Ascending aorta (tissue), 2 donors: ENCODE data around the gene RFWD3. TPM values are rescaled to one million over a fixed set of nuclear protein-coding genes. Genes with fewer than 3 reads are reported as not detected.
"Not testable (repeated sequence)": the region's sequence is repeated elsewhere in the genome, so short reads cannot be mapped to it uniquely, and the experiment has no call there.

Experiments
- DNase-seq, 2 donors: peaks; one replicate each; pipeline ENCODE4 v3.0.0-alpha.2; 2019; ENCODE audit warnings: low spot score in 2 of 2
- H3K27ac ChIP-seq, 2 donors: fragments of 200-600 bp; sonication (generic); one replicate each; pipeline ENCODE4 v1.5.1; 2016 to 2017; ENCODE audit warnings: mild to moderate bottlenecking in 1 of 2
- H3K27me3 ChIP-seq: fragments of 200-600 bp; sonication (generic); one replicate; pipeline ENCODE4 v1.5.1; 2017
- H3K36me3 ChIP-seq, 2 donors: fragments of 200-600 bp; sonication (generic); one replicate each; pipeline ENCODE4 v1.5.1; 2016
- H3K4me1 ChIP-seq, 2 donors: fragments of 200-600 bp; sonication (generic); one replicate each; pipeline ENCODE4 v1.5.1; 2016 to 2017; ENCODE audit warnings: mild to moderate bottlenecking in 1 of 2
- H3K4me3 ChIP-seq, 2 donors: fragments of 200-600 bp; sonication (generic); one replicate each; pipeline ENCODE4 v1.5.1; 2016 to 2017; ENCODE audit warnings: mild to moderate bottlenecking in 1 of 2
- H3K9me3 ChIP-seq, 2 donors: fragments of 200-600 bp; sonication (generic); one replicate each; pipeline ENCODE4 v1.5.1; 2016
- CTCF ChIP-seq, 3 experiments: fragments of 200-600 bp in 2 of 3; fragments of 450-650 bp in 1 of 3; sonication (generic) in 2 of 3; IDR thresholded peaks; one replicate each; pipeline ENCODE4 v1.5.1; 2016 to 2019; ENCODE audit warnings: antibody characterized with exemption in 3 of 3, mild to moderate bottlenecking in 1 of 3, moderate library complexity in 1 of 3
- intact Hi-C: fragments of 100-400 bp; cut with DNase I; formaldehyde crosslinking; loops from one replicate; pipeline ENCODE4 v1.15.1; 2023
- total RNA-seq: library from RNA; depleted of rRNA; stranded (reverse); fragments of >200 nt; gene quantifications from one replicate; pipeline ENCODE4 v1.1.0, GENCODE V29; 2016

RFWD3 gene
- total RNA-seq, 1 donor from 2014 or later, result 54.6 TPM

DNA sequence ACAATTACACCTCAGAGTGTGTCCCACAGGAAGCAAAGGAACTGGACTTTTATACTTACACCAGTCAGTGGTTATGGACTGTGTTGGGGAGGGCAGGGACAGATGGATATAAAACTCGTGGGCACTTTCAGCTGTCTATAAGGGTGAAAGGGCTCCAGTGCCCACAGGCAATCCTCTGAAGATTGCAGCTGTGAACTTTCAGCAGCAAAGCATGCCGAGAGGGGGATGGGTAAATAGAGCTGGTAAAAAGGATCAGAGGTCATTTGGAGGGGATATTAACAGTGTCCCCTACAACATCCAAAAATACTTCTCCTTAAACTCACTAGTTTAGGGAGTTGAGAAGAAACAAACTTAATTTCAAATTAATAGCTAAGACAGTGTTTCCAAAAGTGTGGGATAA, 13.3 kb upstream of the RFWD3 start:
- Histone ChIP-seq H3K36me3 (peaks cover 32 to 56% of the 10 kb centered on the region in 2 donors), H3K4me1 (no peaks in the 10 kb centered on the region), H3K27ac (no peak overlapping the region), H3K27me3 (no peaks in the 10 kb centered on the region), H3K9me3 (no peaks in the 10 kb centered on the region), H3K4me3 (no peak overlapping the region)
- intact Hi-C loops, result no loop called here
- no peak for TF ChIP-seq CTCF (IDR thresholded peaks at IDR 0.05)
- DNase-seq, result peak in 1 of 2 donors; percentile 4

DNA sequence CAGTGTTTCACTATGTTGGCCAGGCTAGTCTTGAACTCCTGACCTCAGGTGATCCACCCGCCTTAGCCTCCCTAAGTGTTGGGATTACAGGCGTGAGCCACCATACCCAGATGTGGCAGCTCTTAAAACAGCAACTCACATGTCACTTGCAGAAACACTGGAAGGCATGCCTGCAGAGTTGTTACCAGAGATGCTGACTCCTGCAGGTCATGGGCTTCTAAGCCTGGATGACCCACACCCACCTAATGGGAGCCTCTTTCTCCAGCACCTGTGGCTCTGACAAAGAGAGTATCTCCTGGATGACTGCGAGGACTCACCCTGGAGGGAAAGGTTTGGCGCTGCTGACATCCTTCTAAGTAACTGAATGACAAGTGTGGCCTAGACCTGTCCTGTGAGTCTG, 11.2 kb upstream of the RFWD3 start:
- no peaks in the 10 kb centered on the region for H3K4me1 ChIP-seq
- H3K27ac ChIP-seq, result no peak overlapping the region
- intact Hi-C loops, result no loop called here
- peak in 1 of 2 donors; percentile 35 for DNase-seq
- no peak overlapping the region for H3K4me3 ChIP-seq
- peaks cover 39 to 48% of the 10 kb centered on the region in 2 donors for H3K36me3 ChIP-seq
- H3K27me3 ChIP-seq, result no peaks in the 10 kb centered on the region
- TF ChIP-seq CTCF (IDR thresholded peaks at IDR 0.05), result no peak
- H3K9me3 ChIP-seq, result no peaks in the 10 kb centered on the region

DNA sequence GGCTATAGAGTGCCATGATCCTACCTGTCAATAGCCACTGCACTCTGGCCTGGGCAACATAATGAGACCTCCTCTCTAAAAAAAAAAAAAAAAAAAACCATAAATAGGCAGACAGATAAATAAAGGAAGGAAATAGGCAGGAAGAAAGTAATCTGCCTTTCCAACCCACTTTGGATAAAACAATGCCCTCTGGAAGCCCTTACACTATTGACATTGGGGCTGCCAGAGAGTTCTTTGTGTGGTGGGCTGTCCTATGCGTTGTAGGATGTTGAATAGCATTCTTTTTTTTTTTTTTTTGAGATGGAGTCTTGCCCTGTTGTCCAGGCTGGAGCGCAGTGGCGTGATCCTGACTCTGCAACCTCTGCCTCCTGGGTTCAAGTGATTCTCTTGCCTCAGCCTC, 7.2 kb upstream of the RFWD3 start:
- H3K27ac ChIP-seq, result no peak overlapping the region
- H3K36me3 ChIP-seq, result peaks cover 31 to 39% of the 10 kb centered on the region in 2 donors
- no peak for TF ChIP-seq CTCF (IDR thresholded peaks at IDR 0.05)
- no peaks in the 10 kb centered on the region for H3K9me3 ChIP-seq
- intact Hi-C loops, result no loop called here
- H3K4me1 ChIP-seq, result no peaks in the 10 kb centered on the region
- peak in 1 of 2 donors; percentile 31 for DNase-seq
- no peak overlapping the region for H3K4me3 ChIP-seq
- no peaks in the 10 kb centered on the region for H3K27me3 ChIP-seq

- not testable (repeated sequence) for H3K27me3 ChIP-seq, H3K27ac ChIP-seq, H3K4me3 ChIP-seq, H3K4me1 ChIP-seq, H3K9me3 ChIP-seq
- H3K36me3 ChIP-seq, result peaks cover 14 to 16% of the 10 kb centered on the region in 2 donors
- intact Hi-C loops, result loop anchor here (5.0 kb wide), 1 partner anchor 62 kb away; the partner anchor contains the start of gene GLG1
- peak in 1 of 2 donors; percentile 30 for DNase-seq
Measured at GRCh38 chr16:74668877-74669276, 2.2 kb upstream of the RFWD3 start.

DNA sequence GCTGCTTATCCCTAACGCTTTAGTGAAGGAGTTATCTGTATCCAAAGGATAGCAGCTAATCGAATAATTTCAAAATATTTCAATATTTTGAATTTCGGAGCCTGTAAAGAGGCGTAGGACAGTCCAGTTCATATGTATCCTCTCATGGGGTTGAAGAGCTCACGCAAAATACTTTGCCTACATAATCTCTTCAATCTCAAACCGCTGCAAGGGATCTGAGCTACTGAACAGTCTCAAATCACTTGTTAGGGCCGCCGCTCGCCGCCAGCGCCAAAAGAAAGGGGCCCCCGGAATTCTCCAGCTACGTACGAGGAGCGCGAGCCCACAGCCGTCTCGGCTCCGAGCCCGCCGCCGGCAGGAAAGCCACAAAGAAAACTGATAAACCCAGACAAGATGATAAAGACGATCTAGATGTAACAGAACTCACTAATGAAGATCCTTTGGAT, 601 bp upstream of the RFWD3 start:
- Histone ChIP-seq H3K4me3 (peak overlapping the region; percentile 56 to 78), H3K27me3 (no peaks in the 10 kb centered on the region), H3K36me3 (peaks cover 15 to 22% of the 10 kb centered on the region in 2 donors), H3K27ac (no peak overlapping the region), H3K9me3 (no peaks in the 10 kb centered on the region), H3K4me1 (peaks cover 0 to 6% of the 10 kb centered on the region in 2 donors)
- peak in 1 of 2 donors; percentile 65 for DNase-seq
- intact Hi-C loops, result loop anchor here (2.0 to 5.0 kb wide), 2 partner anchors 34 to 60 kb away; partner anchors contain the start of genes GLG1 and MLKL
- no peak for TF ChIP-seq CTCF (IDR thresholded peaks at IDR 0.05)

- Histone ChIP-seq H3K9me3 (no peaks in the 10 kb centered on the region), H3K27ac (no peak overlapping the region), H3K4me3 (peak overlapping the region; percentile 78 to 94), H3K36me3 (peaks cover 11 to 29% of the 10 kb centered on the region in 2 donors), H3K27me3 (no peaks in the 10 kb centered on the region), H3K4me1 (peaks cover 0 to 6% of the 10 kb centered on the region in 2 donors)
- no peak for DNase-seq
- TF ChIP-seq CTCF (IDR thresholded peaks at IDR 0.05), result no peak
- intact Hi-C loops, result loop anchor here (2.0 to 5.0 kb wide), 2 partner anchors 35 to 59 kb away; partner anchors contain the start of genes GLG1 and MLKL
Measured at GRCh38 chr16:74666010-74666421, 661 bp downstream of the RFWD3 start.
